A549 (cell line): Measurements from ENCODE around the gene KCNMA1. TPM values are rescaled to one million over a fixed set of nuclear protein-coding genes. Genes with fewer than 3 reads are reported as not detected.
A peak's percentile ranks its signal among the peaks of the same experiment; 100 is the strongest.

Experiments used
- ATAC-seq, 2 experiments: fragments of 200-7000 bp in 1 of 2; fragments of >200 bp in 1 of 2; cut with Nextera tagmentation in 1 of 2; cut with Tn5 transposase in 1 of 2; 3 replicates each; pipeline versions ENCODE4 v1.8.0 to v1.9.1; 2018 to 2020; ENCODE audit warnings: mild to moderate bottlenecking in 1 of 2, moderate library complexity in 1 of 2
- CTCF ChIA-PET: fragments of 300-600 bp; sonication (Branson Sonifier 250); formaldehyde crosslinking; extraction: SDS; loops from one replicate; lab custom pipeline; 2021; ENCODE audit warnings: antibody characterized with exemption, inconsistent platforms; lab: Yijun Ruan, JAX
- POLR2A ChIA-PET: fragments of 350-600 bp; formaldehyde crosslinking; extraction: SDS; loops from one replicate; lab custom pipeline; 2021; ENCODE audit warnings: antibody characterized with exemption, inconsistent platforms; lab: Yijun Ruan, JAX
- DNase-seq, 2 experiments: peaks; one replicate each; pipeline versions ENCODE4 v3.0.0 to v3.0.0-alpha.2; 2011 to 2016; ENCODE audit warnings: low read depth in 1 of 2, low spot score in 1 of 2
- FAIRE-seq: peaks from 2 replicates; lab custom pipeline; 2011; peaks lifted over from hg19 to GRCh38; lab: Jason Lieb, UNC
- H3K27ac ChIP-seq, 2 experiments: fragments of >200 bp; sonication (Bioruptor Twin); formaldehyde crosslinking; 3 replicates each; pipeline ENCODE4 v1.5.1; 2016 to 2017
- H3K4me1 ChIP-seq: fragments of >200 bp; sonication (Bioruptor Twin); formaldehyde crosslinking; 3 replicates; pipeline ENCODE4 v1.6.1; 2016
- H3K4me2 ChIP-seq: fragments of >200 bp; sonication (Bioruptor Twin); formaldehyde crosslinking; 3 replicates; pipeline ENCODE4 v1.6.1; 2016
- H3K4me3 ChIP-seq: fragments of >200 bp; sonication (Bioruptor Twin); formaldehyde crosslinking; 3 replicates; pipeline ENCODE4 v1.5.1; 2016
- H3K9me3 ChIP-seq: fragments of >200 bp; sonication (Bioruptor Twin); formaldehyde crosslinking; 3 replicates; pipeline ENCODE4 v1.6.1; 2016
- BHLHE40 ChIP-seq: IDR thresholded peaks from 2 replicates; pipeline ENCODE4 v1.6.1; 2012; ENCODE audit warnings: low read depth, low read length, inconsistent platforms
- CBX2 ChIP-seq: fragments of 200-600 bp; sonication (generic); IDR thresholded peaks from 2 replicates; pipeline ENCODE4 v1.6.1; 2016; ENCODE audit warnings: low read depth, mild to moderate bottlenecking, borderline replicate concordance
- CEBPB ChIP-seq, 2 experiments: fragments of >200 bp in 1 of 2; sonication (Bioruptor Twin) in 1 of 2; formaldehyde crosslinking in 1 of 2; IDR thresholded peaks; 2 replicates each; pipeline ENCODE4 v1.6.1; 2012 to 2016
- CTCF ChIP-seq: fragments of >200 bp; sonication (Bioruptor Twin); formaldehyde crosslinking; IDR thresholded peaks from 3 replicates; pipeline ENCODE4 v1.5.1; 2016
- ELK1 ChIP-seq: fragments of 150-350 bp; IDR thresholded peaks from 2 replicates; pipeline ENCODE4 v1.6.1; 2014; ENCODE audit warnings: low read depth, mild to moderate bottlenecking, low read length
- EP300 ChIP-seq, 2 experiments: fragments of >200 bp; sonication (Bioruptor Twin); formaldehyde crosslinking; IDR thresholded peaks; 2 replicates in 1 of 2; 3 replicates in 1 of 2; pipeline ENCODE4 v1.6.1; 2016 to 2017
- FOSL2 ChIP-seq, 2 experiments: fragments of 450-650 bp in 1 of 2; fragments of >200 bp in 1 of 2; sonication (Bioruptor Twin) in 1 of 2; formaldehyde crosslinking; IDR thresholded peaks; 2 replicates each; pipeline versions ENCODE4 v1.5.0 to v1.6.1; 2016 to 2020; ENCODE audit warnings: mild to moderate bottlenecking in 1 of 2, moderate library complexity in 1 of 2
- GATA3 ChIP-seq: IDR thresholded peaks from 2 replicates; pipeline ENCODE4 v1.6.1; 2012; ENCODE audit warnings: borderline replicate concordance
- HDAC2 ChIP-seq: fragments of 200-600 bp; sonication (generic); IDR thresholded peaks from 2 replicates; pipeline ENCODE4 v1.6.1; 2016
- HOXB5 ChIP-seq: fragments of 250-450 bp; sonication (Bioruptor Pico); IDR thresholded peaks from 2 replicates; pipeline ENCODE4 v1.5.0; 2020; ENCODE audit warnings: mild to moderate bottlenecking, moderate library complexity
- JUN ChIP-seq, 2 experiments: fragments of >200 bp; sonication (Bioruptor Twin); formaldehyde crosslinking; IDR thresholded peaks; 2 replicates in 1 of 2; 3 replicates in 1 of 2; pipeline ENCODE4 v1.6.1; 2016 to 2017
- JUNB ChIP-seq: fragments of >200 bp; sonication (Bioruptor Twin); formaldehyde crosslinking; IDR thresholded peaks from 2 replicates; pipeline ENCODE4 v1.6.1; 2016
- MAFK ChIP-seq: fragments of 450-650 bp; IDR thresholded peaks from 2 replicates; pipeline ENCODE4 v1.6.1; 2014; ENCODE audit not compliant: partially characterized antibody
- MAX ChIP-seq: IDR thresholded peaks from 2 replicates; pipeline ENCODE4 v1.6.1; 2012
- NFE2L2 ChIP-seq: fragments of 150-350 bp; conservative IDR thresholded peaks from 2 replicates; pipeline ENCODE4 v1.6.1; 2014; ENCODE audit warnings: low read length
- NPAS2 ChIP-seq: fragments of 250-450 bp; sonication (Bioruptor Pico); IDR thresholded peaks from 2 replicates; pipeline ENCODE4 v1.8.0; 2022; ENCODE audit warnings: mild to moderate bottlenecking, moderate library complexity, borderline replicate concordance
- NR3C1 ChIP-seq: fragments of >200 bp; sonication (Bioruptor Twin); formaldehyde crosslinking; IDR thresholded peaks from 3 replicates; pipeline ENCODE4 v1.6.1; 2017
- RAD21 ChIP-seq, 2 experiments: fragments of >200 bp in 1 of 2; sonication (Bioruptor Twin) in 1 of 2; formaldehyde crosslinking in 1 of 2; IDR thresholded peaks in 1 of 2; conservative IDR thresholded peaks in 1 of 2; 2 replicates in 1 of 2; 3 replicates in 1 of 2; pipeline ENCODE4 v1.6.1; 2012 to 2018; ENCODE audit warnings: inconsistent platforms in 1 of 2
- RCOR1 ChIP-seq: fragments of 150-350 bp; IDR thresholded peaks from 2 replicates; pipeline ENCODE4 v1.6.1; 2014; ENCODE audit warnings: antibody characterized with exemption, low read length, low read depth
- RFX5 ChIP-seq: fragments of 450-650 bp; IDR thresholded peaks from 2 replicates; pipeline ENCODE4 v1.7.1; 2014; ENCODE audit warnings: antibody characterized with exemption, mild to moderate bottlenecking, moderate library complexity
- RNF2 ChIP-seq: fragments of 200-600 bp; sonication (generic); IDR thresholded peaks from 2 replicates; pipeline ENCODE4 v1.6.1; 2016; ENCODE audit warnings: low read depth, mild to moderate bottlenecking, antibody characterized with exemption, moderate library complexity, borderline replicate concordance
- SMC3 ChIP-seq: fragments of >200 bp; sonication (Bioruptor Twin); formaldehyde crosslinking; IDR thresholded peaks from 3 replicates; pipeline ENCODE4 v1.6.1; 2018; ENCODE audit warnings: inconsistent platforms
- TFCP2L1 ChIP-seq: fragments of 250-450 bp; sonication (Bioruptor Pico); IDR thresholded peaks from 2 replicates; pipeline ENCODE4 v1.5.0; 2021; ENCODE audit warnings: mild to moderate bottlenecking
- ZC3H11A ChIP-seq: fragments of 450-650 bp; IDR thresholded peaks from 2 replicates; pipeline ENCODE4 v1.6.1; 2014; ENCODE audit warnings: antibody characterized with exemption, mild to moderate bottlenecking
- ZNF302 ChIP-seq: fragments of 250-450 bp; sonication (Bioruptor Pico); IDR thresholded peaks from 2 replicates; pipeline ENCODE4 v1.9.0; 2021; ENCODE audit warnings: inconsistent platforms, mild to moderate bottlenecking, moderate library complexity
- WGBS: methylation state at CpG from one replicate; pipeline ENCODE4 v1.1.6; 2017; ENCODE audit errors: missing lambda C conversion rate; 5-methylcytosine and 5-hydroxymethylcytosine counted together
- polyA plus RNA-seq, 4 experiments: library from polyadenylated mRNA; depleted of rRNA in 3 of 4; stranded (reverse); fragments of >200 nt; fragmentation: RNase III in 1 of 4; extraction: RNeasy Plus Mini Kit Qiagen cat#74134 plus additional on column Dnase treatment in 1 of 4; gene quantifications; 2 replicates in 3 of 4; 3 replicates in 1 of 4; pipeline ENCODE4 v1.2.3, GENCODE V29; 2011 to 2017

KCNMA1 gene
- polyA plus RNA-seq, 2 of the 4 experiments (the other 2 are of a cell fraction), result 14.9 to 30.6 TPM

DNA sequence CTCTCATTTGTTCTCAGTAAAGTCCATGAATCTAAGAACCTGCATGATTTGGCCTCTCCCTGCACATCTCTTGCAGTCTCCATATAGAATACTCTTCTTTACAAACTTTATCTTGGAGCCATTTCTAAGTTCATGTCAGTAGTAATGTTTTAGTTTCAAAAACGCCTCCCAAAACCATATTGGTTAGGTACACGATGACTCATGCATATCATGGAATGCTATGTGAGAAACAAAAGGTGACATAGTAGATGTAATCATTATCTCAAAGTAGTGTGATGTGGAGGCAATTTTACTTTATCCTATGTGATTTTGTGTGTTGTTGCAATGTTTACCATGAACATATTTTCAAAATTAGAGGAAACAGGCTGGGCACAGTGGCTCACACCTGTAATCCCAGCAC, 520.7 kb downstream of the KCNMA1 start:
- 50% methylated on average over 2 of the region's 2 CpGs for WGBS
- ATAC-seq (no peak), DNase-seq (no peak), FAIRE-seq (no peak)
- Histone ChIP-seq H3K27ac (no peak overlapping the region), H3K9me3 (no peaks in the 10 kb centered on the region), H3K4me3 (no peak overlapping the region), H3K4me1 (peaks cover 16% of the 10 kb centered on the region), H3K4me2 (no peak overlapping the region)
- CTCF ChIA-PET, result no interaction called here
- POLR2A ChIA-PET, result no interaction called here
- no peak for TF ChIP-seq FOSL2 (IDR thresholded peaks at IDR 0.05)
- TF ChIP-seq FOSL2 (CRISPR knock-in tag; IDR thresholded peaks at IDR 0.05), result peak; percentile 74; the same call in 1 of the 2 replicates
- no peak for TF ChIP-seq JUN (IDR thresholded peaks at IDR 0.05)

- 69% methylated on average over 4 of the region's 4 CpGs for WGBS
- ChIA-PET CTCF (interaction anchor here (0.6 to 1.1 kb wide), 2 partner anchors 51 to 135 kb away, joined by 3 read pairs; no protein-coding TSS in a partner anchor), POLR2A (no interaction called here)
- DNase-seq (no peak), FAIRE-seq (no peak), ATAC-seq (0 out of 6 replicates have a peak, but pooled peaks of 1 of the 2 experiments have one; percentile 28)
- no peaks in the 10 kb centered on the region for H3K9me3 ChIP-seq
- H3K4me3 ChIP-seq, result no peak overlapping the region
- H3K4me2 ChIP-seq, result no peak overlapping the region
- H3K4me1 ChIP-seq, result peaks cover 16% of the 10 kb centered on the region
- H3K27ac ChIP-seq, result no peak overlapping the region
- TF ChIP-seq BHLHE40 (no peak), ELK1 (no peak), CEBPB (IDR thresholded peaks at IDR 0.05) (no peak), MAFK (no peak), EP300 (IDR thresholded peaks at IDR 0.05) (no peak), TFCP2L1 (CRISPR knock-in tag) (no peak), NR3C1 (no peak), HDAC2 (no peak), HOXB5 (CRISPR knock-in tag) (no peak), ZC3H11A (no peak), RCOR1 (no peak), FOSL2 (IDR thresholded peaks at IDR 0.05) (no peak), FOSL2 (CRISPR knock-in tag; IDR thresholded peaks at IDR 0.05) (no peak), NFE2L2 (no peak), CBX2 (no peak), ZNF302 (CRISPR knock-in tag) (no peak), NPAS2 (no peak)
These were observed 523.3 kb downstream of the KCNMA1 start for GRCh38 chr10:77114181-77114821.

GRCh38 chr10:77111611-77112550, 525.7 kb downstream of the KCNMA1 start:
- Histone ChIP-seq H3K9me3 (no peaks in the 10 kb centered on the region), H3K4me1 (peaks cover 13% of the 10 kb centered on the region), H3K27ac (peak overlapping the region; percentile 54 to 77; a peak in 5 of 6 replicates), H3K4me3 (no peak overlapping the region), H3K4me2 (peak overlapping the region; percentile 63)
- peak; percentile 86 to 88 for ATAC-seq
- ChIA-PET CTCF (interaction anchor here (0.5 to 2.5 kb wide), 17 partner anchors 9 to 1204 kb away, joined by 3 to 8 read pairs (median 3); no protein-coding TSS in a partner anchor), POLR2A (interaction anchor here (1.2 kb wide), 1 partner anchor 1710 kb away, joined by 3 read pairs; the partner anchor contains the start of gene ZNF503)
- no peak for FAIRE-seq
- peak; percentile 76 for DNase-seq
- WGBS, result 34% methylated on average over 12 of the region's 12 CpGs
- TF ChIP-seq RNF2 (no peak), SMC3 (peak; percentile 66), RAD21 (conservative IDR thresholded peaks at IDR 0.05 in 1 of 2, IDR thresholded peaks at IDR 0.05 in 1 of 2) (peak; percentile 88 to 92), RFX5 (no peak), JUNB (peak; percentile 35), GATA3 (peak; percentile 14; the same call in 1 of the 2 replicates), MAX (peak; percentile 69), ZC3H11A (no peak), CTCF (peak; percentile 89)
